Neural cell (in vitro differentiated cells): ENCODE results near the gene ADK.

Experiments used
- EP300 ChIP-seq: fragments of 450-650 bp; conservative IDR thresholded peaks from 2 replicates; pipeline ENCODE4 v1.6.1; 2014; ENCODE audit warnings: antibody characterized with exemption, mild to moderate bottlenecking, moderate library complexity; ENCODE audit not compliant: poor library complexity, severe bottlenecking
- EZH2 ChIP-seq: fragments of 200-600, 300-800 bp; shearing (Covaris generic), sonication (generic); IDR thresholded peaks from 2 replicates; pipeline ENCODE4 v1.6.1; 2014; ENCODE audit warnings: antibody characterized with exemption, low read length, borderline replicate concordance, mild to moderate bottlenecking; ENCODE audit not compliant: insufficient read depth, poor library complexity, severe bottlenecking
- MXI1 ChIP-seq: fragments of 450-650 bp; conservative IDR thresholded peaks from 2 replicates; pipeline ENCODE4 v1.6.1; 2014; ENCODE audit warnings: antibody characterized with exemption, mild to moderate bottlenecking; ENCODE audit not compliant: poor library complexity, severe bottlenecking
- POLR2AphosphoS5 ChIP-seq: IDR thresholded peaks from 2 replicates; pipeline ENCODE4 v1.6.1; 2012
- RAD21 ChIP-seq: fragments of 450-650 bp; conservative IDR thresholded peaks from 2 replicates; pipeline ENCODE4 v1.6.1; 2014; ENCODE audit warnings: antibody characterized with exemption, mild to moderate bottlenecking, moderate library complexity
- SMC3 ChIP-seq: fragments of 450-650 bp; conservative IDR thresholded peaks from 2 replicates; pipeline ENCODE4 v1.6.1; 2014; ENCODE audit warnings: antibody characterized with exemption, mild to moderate bottlenecking, moderate library complexity; ENCODE audit not compliant: poor library complexity
- TAF1 ChIP-seq: IDR thresholded peaks from 2 replicates; pipeline ENCODE4 v1.6.1; 2012; ENCODE audit warnings: low read depth
- TF ChIP-seq, protein P1 (sequence below): fragments of 450-650 bp; IDR thresholded peaks from 2 replicates; pipeline ENCODE4 v1.5.1; 2014; ENCODE audit warnings: antibody characterized with exemption, mild to moderate bottlenecking, moderate library complexity; ENCODE audit not compliant: poor library complexity, severe bottlenecking
- TF ChIP-seq, protein P2 (sequence below): IDR thresholded peaks from 2 replicates; pipeline ENCODE4 v1.6.1; 2012; ENCODE audit warnings: borderline replicate concordance

DNA sequence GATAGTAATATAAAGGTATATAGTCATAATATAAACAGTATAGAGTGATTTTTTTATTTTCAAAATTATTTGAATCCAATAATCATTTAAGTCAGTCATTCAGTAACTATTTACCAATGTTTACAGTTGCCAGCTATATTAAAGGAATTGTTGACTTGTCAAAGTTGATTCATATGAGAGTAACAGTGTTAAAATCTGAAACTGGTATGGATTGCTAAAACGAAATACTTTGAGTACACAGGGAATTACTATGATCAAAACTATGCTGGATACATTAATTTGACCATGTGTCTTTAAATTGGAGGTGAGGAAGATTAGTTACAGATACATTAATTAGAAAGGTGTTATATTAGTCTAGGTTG lies 282.6 kb downstream of the ADK start:
- TF ChIP-seq, protein P1, sequence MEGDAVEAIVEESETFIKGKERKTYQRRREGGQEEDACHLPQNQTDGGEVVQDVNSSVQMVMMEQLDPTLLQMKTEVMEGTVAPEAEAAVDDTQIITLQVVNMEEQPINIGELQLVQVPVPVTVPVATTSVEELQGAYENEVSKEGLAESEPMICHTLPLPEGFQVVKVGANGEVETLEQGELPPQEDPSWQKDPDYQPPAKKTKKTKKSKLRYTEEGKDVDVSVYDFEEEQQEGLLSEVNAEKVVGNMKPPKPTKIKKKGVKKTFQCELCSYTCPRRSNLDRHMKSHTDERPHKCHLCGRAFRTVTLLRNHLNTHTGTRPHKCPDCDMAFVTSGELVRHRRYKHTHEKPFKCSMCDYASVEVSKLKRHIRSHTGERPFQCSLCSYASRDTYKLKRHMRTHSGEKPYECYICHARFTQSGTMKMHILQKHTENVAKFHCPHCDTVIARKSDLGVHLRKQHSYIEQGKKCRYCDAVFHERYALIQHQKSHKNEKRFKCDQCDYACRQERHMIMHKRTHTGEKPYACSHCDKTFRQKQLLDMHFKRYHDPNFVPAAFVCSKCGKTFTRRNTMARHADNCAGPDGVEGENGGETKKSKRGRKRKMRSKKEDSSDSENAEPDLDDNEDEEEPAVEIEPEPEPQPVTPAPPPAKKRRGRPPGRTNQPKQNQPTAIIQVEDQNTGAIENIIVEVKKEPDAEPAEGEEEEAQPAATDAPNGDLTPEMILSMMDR, result no peak
- TF ChIP-seq, protein P2, sequence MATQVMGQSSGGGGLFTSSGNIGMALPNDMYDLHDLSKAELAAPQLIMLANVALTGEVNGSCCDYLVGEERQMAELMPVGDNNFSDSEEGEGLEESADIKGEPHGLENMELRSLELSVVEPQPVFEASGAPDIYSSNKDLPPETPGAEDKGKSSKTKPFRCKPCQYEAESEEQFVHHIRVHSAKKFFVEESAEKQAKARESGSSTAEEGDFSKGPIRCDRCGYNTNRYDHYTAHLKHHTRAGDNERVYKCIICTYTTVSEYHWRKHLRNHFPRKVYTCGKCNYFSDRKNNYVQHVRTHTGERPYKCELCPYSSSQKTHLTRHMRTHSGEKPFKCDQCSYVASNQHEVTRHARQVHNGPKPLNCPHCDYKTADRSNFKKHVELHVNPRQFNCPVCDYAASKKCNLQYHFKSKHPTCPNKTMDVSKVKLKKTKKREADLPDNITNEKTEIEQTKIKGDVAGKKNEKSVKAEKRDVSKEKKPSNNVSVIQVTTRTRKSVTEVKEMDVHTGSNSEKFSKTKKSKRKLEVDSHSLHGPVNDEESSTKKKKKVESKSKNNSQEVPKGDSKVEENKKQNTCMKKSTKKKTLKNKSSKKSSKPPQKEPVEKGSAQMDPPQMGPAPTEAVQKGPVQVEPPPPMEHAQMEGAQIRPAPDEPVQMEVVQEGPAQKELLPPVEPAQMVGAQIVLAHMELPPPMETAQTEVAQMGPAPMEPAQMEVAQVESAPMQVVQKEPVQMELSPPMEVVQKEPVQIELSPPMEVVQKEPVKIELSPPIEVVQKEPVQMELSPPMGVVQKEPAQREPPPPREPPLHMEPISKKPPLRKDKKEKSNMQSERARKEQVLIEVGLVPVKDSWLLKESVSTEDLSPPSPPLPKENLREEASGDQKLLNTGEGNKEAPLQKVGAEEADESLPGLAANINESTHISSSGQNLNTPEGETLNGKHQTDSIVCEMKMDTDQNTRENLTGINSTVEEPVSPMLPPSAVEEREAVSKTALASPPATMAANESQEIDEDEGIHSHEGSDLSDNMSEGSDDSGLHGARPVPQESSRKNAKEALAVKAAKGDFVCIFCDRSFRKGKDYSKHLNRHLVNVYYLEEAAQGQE, result no peak
- TF ChIP-seq POLR2AphosphoS5 (no peak), EZH2 (no peak), EP300 (no peak), TAF1 (no peak), MXI1 (no peak), RAD21 (no peak), SMC3 (no peak)
